Fibroblast of villous mesenchyme (primary cell): ENCODE data around the gene HMG20A. TPM values are rescaled to one million over a fixed set of nuclear protein-coding genes. Genes with fewer than 3 reads are reported as not detected.

ENCODE experiments used
- DNase-seq: peaks from one replicate; pipeline ENCODE4 v3.0.0-alpha.2; 2010; ENCODE audit warnings: low read depth
- H3K4me3 ChIP-seq: 2 replicates; pipeline ENCODE4 v1.5.1; 2011; ENCODE audit warnings: low read depth, mild to moderate bottlenecking, low read length
- CTCF ChIP-seq: IDR thresholded peaks from 2 replicates; pipeline ENCODE4 v1.5.1; 2012; ENCODE audit warnings: low read depth, mild to moderate bottlenecking, low read length; ENCODE audit not compliant: insufficient read depth
- total RNA-seq: library from RNA; depleted of rRNA; stranded (reverse); fragments of >200 nt; gene quantifications from 2 replicates; pipeline ENCODE4 v1.2.3, GENCODE V29; 2012

Gene HMG20A
- total RNA-seq, 1 donor: 36.7 TPM

GRCh38 chr15:77418391-77418965, 2.2 kb upstream of the HMG20A start:
- no peak for TF ChIP-seq CTCF

GRCh38 chr15:77418966-77419835, 1.5 kb upstream of the HMG20A start:
- H3K4me3 ChIP-seq: peak overlapping the region; percentile 96
- DNase-seq: peak; percentile 48
- peak; percentile 17 for TF ChIP-seq CTCF

More at GRCh38 chr15:77418391-77418965, 2.2 kb upstream of the HMG20A start:
- peak overlapping the region; percentile 96 for H3K4me3 ChIP-seq
- peak; percentile 38 for DNase-seq

GRCh38 chr15:77419836-77420609, 665 bp upstream of the HMG20A start, which contains the start of gene PEAK1:
Gene PEAK1 (minus strand): TSS chr15:77420104. CDS start chr15:77181926, 238,178 bp downstream.
- DNase-seq: peak; percentile 99
- H3K4me3 ChIP-seq: peak within 1 kb of the TSS; percentile 96
- TF ChIP-seq CTCF: no peak

- H3K4me3 ChIP-seq: peak overlapping the region; percentile 92
These were observed 647 bp downstream of the HMG20A start for GRCh38 chr15:77421370-77421700.

GRCh38 chr15:77425104-77425503, 4.4 kb downstream of the HMG20A start:
- no peak for DNase-seq
- no peak for TF ChIP-seq CTCF
- no peak overlapping the region for H3K4me3 ChIP-seq

More at GRCh38 chr15:77421370-77421700, 647 bp downstream of the HMG20A start:
- no peak for DNase-seq
- no peak for TF ChIP-seq CTCF

- H3K4me3 ChIP-seq: no peak overlapping the region
- no peak for TF ChIP-seq CTCF
- no peak for DNase-seq
These were observed 5.7 kb downstream of the HMG20A start for GRCh38 chr15:77426377-77426776.
